Measurements from ENCODE around the gene CTDSPL. TPM values are rescaled to one million over a fixed set of nuclear protein-coding genes. Genes with fewer than 3 reads are reported as not detected.
"Not testable (repeated sequence)": the region's sequence is repeated elsewhere in the genome, so short reads cannot be mapped to it uniquely, and the experiment has no call there.

CTDSPL gene, protein sequence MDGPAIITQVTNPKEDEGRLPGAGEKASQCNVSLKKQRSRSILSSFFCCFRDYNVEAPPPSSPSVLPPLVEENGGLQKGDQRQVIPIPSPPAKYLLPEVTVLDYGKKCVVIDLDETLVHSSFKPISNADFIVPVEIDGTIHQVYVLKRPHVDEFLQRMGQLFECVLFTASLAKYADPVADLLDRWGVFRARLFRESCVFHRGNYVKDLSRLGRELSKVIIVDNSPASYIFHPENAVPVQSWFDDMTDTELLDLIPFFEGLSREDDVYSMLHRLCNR
- 28.0 and 30.6 TPM in 2 replicates for total RNA-seq

DNA sequence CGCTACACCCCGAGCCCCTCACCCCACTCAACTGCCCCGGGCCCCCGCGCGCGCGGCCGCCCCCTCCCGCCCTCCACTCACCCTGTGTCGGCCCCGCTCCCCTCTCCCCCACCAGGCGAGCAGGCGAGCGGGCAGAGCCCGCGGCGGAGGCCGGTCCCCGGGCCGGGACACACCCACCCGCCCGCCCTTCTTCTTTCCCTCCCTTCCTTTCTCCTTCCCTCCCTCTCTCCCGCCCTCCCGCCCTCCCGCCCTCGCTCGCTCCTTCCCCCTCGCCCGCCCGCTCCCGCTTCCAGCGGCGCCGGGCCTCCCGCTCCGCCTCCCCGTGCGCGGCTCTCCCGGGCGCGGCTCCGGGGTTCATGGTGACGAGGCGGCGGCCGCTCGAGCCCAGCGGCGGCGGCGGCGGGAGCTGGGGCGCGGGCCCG, at the start of gene CTDSPL:
Gene CTDSPL (plus strand): TSS at position 261 of the 422 bp plus-strand sequence. CDS start 320 bp downstream, outside the sequence.
- Histone ChIP-seq H3K4me3 (ENCODE audit: low read depth, low read length) (peak within 1 kb of the TSS; percentile 65), H3K27me3 (ENCODE audit: control insufficient read depth, insufficient read depth, low read length) (no peaks in the 10 kb centered on the region), H3K36me3 (ENCODE audit: control insufficient read depth, insufficient read depth, low read length) (no peaks in the 10 kb centered on the region)
- TF ChIP-seq, protein P1, sequence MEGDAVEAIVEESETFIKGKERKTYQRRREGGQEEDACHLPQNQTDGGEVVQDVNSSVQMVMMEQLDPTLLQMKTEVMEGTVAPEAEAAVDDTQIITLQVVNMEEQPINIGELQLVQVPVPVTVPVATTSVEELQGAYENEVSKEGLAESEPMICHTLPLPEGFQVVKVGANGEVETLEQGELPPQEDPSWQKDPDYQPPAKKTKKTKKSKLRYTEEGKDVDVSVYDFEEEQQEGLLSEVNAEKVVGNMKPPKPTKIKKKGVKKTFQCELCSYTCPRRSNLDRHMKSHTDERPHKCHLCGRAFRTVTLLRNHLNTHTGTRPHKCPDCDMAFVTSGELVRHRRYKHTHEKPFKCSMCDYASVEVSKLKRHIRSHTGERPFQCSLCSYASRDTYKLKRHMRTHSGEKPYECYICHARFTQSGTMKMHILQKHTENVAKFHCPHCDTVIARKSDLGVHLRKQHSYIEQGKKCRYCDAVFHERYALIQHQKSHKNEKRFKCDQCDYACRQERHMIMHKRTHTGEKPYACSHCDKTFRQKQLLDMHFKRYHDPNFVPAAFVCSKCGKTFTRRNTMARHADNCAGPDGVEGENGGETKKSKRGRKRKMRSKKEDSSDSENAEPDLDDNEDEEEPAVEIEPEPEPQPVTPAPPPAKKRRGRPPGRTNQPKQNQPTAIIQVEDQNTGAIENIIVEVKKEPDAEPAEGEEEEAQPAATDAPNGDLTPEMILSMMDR (IDR thresholded peaks at IDR 0.05; ENCODE audit: insufficient read depth, low read length, poor library complexity, severe bottlenecking) = no peak
- DNase-seq (ENCODE audit: low read depth) = no peak

DNA sequence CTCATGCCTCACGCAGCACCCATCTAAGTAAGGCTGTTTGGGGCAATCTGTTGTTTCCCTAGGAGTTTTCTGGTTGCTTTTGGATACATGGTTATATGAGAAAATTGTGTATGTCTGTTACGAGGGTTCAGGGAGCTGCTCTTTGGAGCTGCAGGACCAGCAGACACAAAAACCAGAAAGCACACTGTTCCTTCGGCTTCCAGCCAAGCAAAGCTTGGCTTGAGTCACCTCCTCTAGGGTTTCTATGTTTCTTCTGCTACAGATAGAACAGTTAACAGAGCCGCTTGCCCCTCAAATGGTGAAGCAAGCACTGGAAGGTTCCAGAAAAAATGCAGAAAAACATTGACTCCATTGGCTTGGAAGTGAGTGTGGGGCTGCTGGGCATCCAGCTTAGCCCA, 49.2 kb upstream of the CTDSPL start:
- no peak overlapping the region for H3K4me3 ChIP-seq (ENCODE audit: low read depth, low read length)
- no peak for DNase-seq (ENCODE audit: low read depth)
- no peaks in the 10 kb centered on the region for H3K27me3 ChIP-seq (ENCODE audit: control insufficient read depth, insufficient read depth, low read length)
- TF ChIP-seq, protein P1 (IDR thresholded peaks at IDR 0.05; ENCODE audit: insufficient read depth, low read length, poor library complexity, severe bottlenecking) = no peak
- no peaks in the 10 kb centered on the region for H3K36me3 ChIP-seq (ENCODE audit: control insufficient read depth, insufficient read depth, low read length)

DNA sequence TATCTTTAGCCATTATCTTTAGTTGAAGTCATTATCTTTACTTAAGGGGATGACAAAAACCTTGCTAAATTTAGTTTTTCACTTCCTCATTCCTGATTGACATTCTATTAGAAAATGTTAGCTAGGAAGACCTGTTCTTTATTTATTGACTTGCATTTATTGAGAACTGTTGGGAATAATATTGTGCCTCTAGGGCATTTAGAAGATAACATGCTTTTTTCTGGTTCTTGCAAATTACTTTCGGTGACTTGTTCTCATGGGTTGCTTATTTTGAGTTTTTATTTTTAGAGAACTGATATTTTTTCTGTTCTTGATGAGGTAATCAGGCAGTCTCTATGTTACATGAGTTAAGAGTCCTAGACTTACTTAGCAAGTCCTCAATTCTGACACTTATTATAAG, 48.3 kb upstream of the CTDSPL start:
- TF ChIP-seq, protein P1 (IDR thresholded peaks at IDR 0.05; ENCODE audit: insufficient read depth, low read length, poor library complexity, severe bottlenecking) = no peak
- no peak for DNase-seq (ENCODE audit: low read depth)
- Histone ChIP-seq H3K4me3 (ENCODE audit: low read depth, low read length) (no peak overlapping the region), H3K27me3 (ENCODE audit: control insufficient read depth, insufficient read depth, low read length) (no peaks in the 10 kb centered on the region), H3K36me3 (ENCODE audit: control insufficient read depth, insufficient read depth, low read length) (no peaks in the 10 kb centered on the region)

DNA sequence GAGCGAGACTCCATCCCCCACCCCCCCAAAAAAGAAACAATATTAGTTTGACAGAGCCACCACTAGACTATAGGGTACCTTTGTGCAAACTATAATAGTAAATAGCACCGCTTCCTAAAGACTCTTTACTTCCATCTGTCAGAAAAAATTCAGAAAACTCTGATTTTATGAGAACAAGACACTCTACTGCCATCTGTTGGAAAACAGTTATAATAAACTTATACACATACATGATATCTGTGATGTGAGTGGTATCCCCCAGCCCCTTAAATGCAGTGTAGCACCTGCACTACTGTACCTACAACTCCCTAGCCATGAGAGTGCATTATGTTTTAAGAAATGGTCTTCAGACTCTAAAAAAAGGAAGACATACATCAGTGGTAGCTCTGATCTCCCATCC, 47.1 kb upstream of the CTDSPL start:
- TF ChIP-seq, protein P1 (IDR thresholded peaks at IDR 0.05; ENCODE audit: insufficient read depth, low read length, poor library complexity, severe bottlenecking) = peak; percentile 27
- H3K27me3 ChIP-seq (ENCODE audit: control insufficient read depth, insufficient read depth, low read length) = no peaks in the 10 kb centered on the region
- no peak for DNase-seq (ENCODE audit: low read depth)
- H3K4me3 ChIP-seq (ENCODE audit: low read depth, low read length) = no peak overlapping the region
- no peaks in the 10 kb centered on the region for H3K36me3 ChIP-seq (ENCODE audit: control insufficient read depth, insufficient read depth, low read length)

DNA sequence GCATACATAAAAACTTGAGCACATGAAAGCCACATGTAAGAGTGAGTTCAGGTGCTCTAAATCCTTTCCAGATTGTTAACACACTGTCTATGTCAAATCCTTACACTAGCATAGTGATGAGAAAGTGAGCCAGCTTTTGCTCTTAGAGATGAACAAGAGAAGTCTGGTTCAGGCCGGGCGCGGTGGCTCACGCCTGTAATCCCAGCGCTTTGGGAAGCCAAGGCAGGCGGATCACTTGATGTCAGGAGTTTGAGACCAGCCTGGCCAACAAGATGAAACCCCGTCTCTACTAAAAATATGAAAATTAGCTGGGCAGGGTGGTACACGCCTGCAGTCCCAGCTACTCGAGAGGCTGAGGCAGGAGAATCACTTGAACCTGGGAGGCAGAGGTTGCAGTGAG, 46.5 kb upstream of the CTDSPL start:
- DNase-seq (ENCODE audit: low read depth); H3K4me3 ChIP-seq (ENCODE audit: low read depth, low read length); H3K27me3 ChIP-seq (ENCODE audit: control insufficient read depth, insufficient read depth, low read length); H3K36me3 ChIP-seq (ENCODE audit: control insufficient read depth, insufficient read depth, low read length): not testable (repeated sequence)

DNA sequence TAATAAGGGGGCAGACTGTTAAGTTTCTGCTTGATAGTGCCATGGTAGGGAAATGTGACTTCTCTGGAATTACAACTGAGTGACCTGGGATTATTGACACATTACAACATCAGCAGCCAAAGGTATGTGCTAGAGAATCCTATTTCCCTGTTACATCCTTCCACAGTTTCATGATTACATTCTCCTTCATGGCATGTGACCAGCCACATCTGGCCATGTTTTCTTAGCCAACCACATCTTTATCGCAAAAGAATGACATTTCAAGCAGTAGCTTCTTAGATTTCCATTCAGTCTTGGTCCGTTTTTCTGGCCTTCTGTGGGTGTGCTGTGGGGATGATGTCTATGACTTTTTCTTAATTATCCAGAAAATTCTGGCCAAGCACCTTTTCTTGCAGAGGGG, 45.4 kb upstream of the CTDSPL start:
- Histone ChIP-seq H3K27me3 (ENCODE audit: control insufficient read depth, insufficient read depth, low read length) (no peaks in the 10 kb centered on the region), H3K4me3 (ENCODE audit: low read depth, low read length) (no peak overlapping the region), H3K36me3 (ENCODE audit: control insufficient read depth, insufficient read depth, low read length) (no peaks in the 10 kb centered on the region)
- TF ChIP-seq, protein P1 (IDR thresholded peaks at IDR 0.05; ENCODE audit: insufficient read depth, low read length, poor library complexity, severe bottlenecking) = no peak
- no peak for DNase-seq (ENCODE audit: low read depth)
